Measurements from ENCODE around the gene C1QTNF5. TPM values are rescaled to one million over a fixed set of nuclear protein-coding genes. Genes with fewer than 3 reads are reported as not detected.

Gene C1QTNF5
- total RNA-seq, 4 donors from 2014 or later, result 10.3 to 26.4 (median 11.8) TPM

DNA sequence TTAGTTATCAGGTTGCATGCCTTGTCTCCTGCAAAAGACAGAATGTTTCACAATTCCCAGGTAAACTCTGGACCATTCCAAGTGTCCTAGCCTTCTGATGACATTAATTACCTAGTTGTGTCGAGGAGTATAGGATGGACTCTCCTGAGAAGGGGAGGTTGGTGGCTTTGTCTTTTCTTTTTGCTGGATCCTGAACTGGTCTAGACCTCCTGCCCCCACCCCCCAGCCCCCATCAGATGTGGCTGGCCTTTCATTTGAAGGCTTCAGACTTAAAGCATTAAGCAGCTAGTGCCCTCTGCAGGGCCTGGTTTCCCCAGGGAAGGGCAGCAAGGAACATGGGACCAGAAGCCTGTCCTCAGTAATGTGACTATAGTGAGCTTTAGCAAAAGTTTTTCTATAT, 33.5 kb downstream of the C1QTNF5 start:
- Histone ChIP-seq H3K4me1 (no peaks in the 10 kb centered on the region), H3K9me3 (no peaks in the 10 kb centered on the region), H3K27ac (peak overlapping the region in 2 of 4 donors; percentile 11 to 31), H3K27me3 (no peaks in the 10 kb centered on the region), H3K36me3 (peaks cover 0 to 33% (median 0%) of the 10 kb centered on the region in 3 donors), H3K4me3 (no peak overlapping the region)
- no peak for DNase-seq
- TF ChIP-seq CTCF (IDR thresholded peaks at IDR 0.05) (no peak), POLR2A (IDR thresholded peaks at IDR 0.05) (no peak)

DNA sequence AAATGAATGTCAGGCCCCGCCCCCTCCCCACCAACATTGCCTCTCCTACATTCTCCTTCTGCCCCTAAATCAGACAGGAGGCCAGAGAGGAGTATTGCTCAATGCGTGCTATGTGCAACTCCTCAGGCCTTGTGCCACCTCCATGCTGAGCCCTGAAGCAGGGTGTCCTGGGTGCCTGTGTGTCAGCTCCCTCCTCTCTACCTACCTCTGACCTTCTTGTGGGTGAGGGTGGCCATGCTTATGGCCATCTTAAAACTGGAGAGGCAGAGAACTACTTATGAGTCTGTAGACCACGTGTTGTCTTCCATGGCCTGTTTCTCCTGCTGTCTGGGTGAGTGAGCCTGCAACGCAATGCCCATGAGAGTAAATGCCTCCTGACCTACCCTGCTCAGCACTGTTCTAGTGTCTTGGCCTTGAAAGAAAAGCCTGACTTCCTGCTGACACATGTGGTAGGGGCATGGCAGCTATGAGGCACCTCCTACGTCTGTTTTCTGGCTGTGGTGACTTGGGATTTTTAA, 34.3 kb downstream of the C1QTNF5 start:
- H3K9me3 ChIP-seq, result no peaks in the 10 kb centered on the region
- TF ChIP-seq CTCF (IDR thresholded peaks at IDR 0.05) (no peak), POLR2A (IDR thresholded peaks at IDR 0.05) (no peak)
- DNase-seq, result no peak
- H3K27ac ChIP-seq, result peak overlapping the region in 2 of 4 donors; percentile 41 to 59
- no peaks in the 10 kb centered on the region for H3K27me3 ChIP-seq
- no peak overlapping the region for H3K4me3 ChIP-seq
- H3K4me1 ChIP-seq, result no peaks in the 10 kb centered on the region
- peaks cover 0 to 32% (median 0%) of the 10 kb centered on the region in 3 donors for H3K36me3 ChIP-seq

DNA sequence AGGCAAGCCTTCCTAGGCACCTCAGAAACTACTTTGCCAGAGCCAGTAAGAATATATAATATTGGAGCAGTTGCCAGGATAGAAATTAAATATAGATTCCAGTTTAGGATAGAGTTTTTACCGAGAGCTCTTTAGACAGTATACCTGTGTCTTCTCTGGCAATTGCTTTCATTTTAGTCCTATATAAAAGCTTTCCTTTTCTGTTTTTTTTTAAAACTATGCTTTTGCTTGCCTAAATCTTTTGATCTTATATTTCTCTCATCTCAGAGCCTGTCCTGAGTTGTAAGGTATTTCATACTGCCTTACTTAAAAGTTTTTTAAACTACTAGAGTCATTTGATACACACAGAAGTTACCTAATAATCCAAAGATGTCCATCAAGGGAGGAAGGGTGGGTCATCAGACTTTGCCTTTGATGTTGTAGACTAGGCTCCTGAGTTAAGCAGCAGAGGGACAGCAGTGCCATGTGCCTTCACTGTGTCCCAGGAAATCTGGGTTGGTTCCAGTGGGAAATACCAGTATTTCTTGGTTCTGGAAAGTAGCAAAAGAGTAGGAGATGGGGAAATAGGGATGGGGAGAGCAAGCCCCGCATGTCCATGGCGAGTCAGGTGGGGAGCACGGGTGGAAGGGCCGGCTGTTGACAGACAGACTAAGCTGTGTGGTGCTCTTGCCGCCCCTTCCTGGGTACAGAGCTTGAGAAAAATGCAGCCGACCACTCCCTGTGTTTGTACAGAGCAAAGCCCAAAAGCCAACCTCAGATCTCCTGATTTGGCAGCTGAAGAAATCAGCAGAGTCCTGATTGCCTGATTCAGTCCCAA, 34.9 kb downstream of the C1QTNF5 start:
- Histone ChIP-seq H3K9me3 (no peaks in the 10 kb centered on the region), H3K36me3 (peaks cover 0 to 35% (median 0%) of the 10 kb centered on the region in 3 donors), H3K4me1 (no peaks in the 10 kb centered on the region), H3K27me3 (no peaks in the 10 kb centered on the region), H3K4me3 (no peak overlapping the region), H3K27ac (peak overlapping the region in 2 of 4 donors; percentile 41 to 59)
- DNase-seq, result no peak
- no peak for TF ChIP-seq CTCF (IDR thresholded peaks at IDR 0.05)
- TF ChIP-seq POLR2A (IDR thresholded peaks at IDR 0.05), result no peak

DNA sequence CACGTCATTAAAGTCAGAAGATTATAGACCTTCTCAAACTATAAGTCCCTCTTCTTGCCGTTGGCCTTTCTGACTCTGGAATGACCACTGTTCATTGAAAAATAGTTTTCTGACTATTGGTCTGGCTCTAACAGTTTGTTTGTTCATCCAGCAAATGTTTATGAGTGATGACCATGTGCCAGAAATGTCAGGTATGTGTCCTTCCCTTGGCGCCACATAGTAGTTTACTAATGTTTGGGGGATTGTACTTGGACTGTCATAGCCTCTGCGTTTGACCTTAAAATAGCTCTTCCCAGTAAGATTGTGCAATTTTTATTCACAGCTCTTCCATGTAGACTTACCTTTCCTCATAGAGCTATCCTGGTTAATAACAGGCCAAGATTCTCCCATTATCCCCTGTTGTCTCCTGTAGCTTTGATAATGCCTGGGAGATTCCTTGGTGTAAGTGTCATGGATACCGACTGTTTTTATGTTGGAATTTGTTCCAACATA, 37.4 kb downstream of the C1QTNF5 start:
- no peak overlapping the region for H3K4me3 ChIP-seq
- no peak for TF ChIP-seq POLR2A (IDR thresholded peaks at IDR 0.05)
- TF ChIP-seq CTCF (IDR thresholded peaks at IDR 0.05), result no peak
- H3K9me3 ChIP-seq, result no peaks in the 10 kb centered on the region
- H3K4me1 ChIP-seq, result peaks cover 0 to 8% (median 0%) of the 10 kb centered on the region in 4 donors
- H3K36me3 ChIP-seq, result peaks cover 0 to 56% (median 0%) of the 10 kb centered on the region in 3 donors
- peak overlapping the region in 1 of 4 donors; percentile 4 for H3K27ac ChIP-seq
- no peaks in the 10 kb centered on the region for H3K27me3 ChIP-seq
- DNase-seq, result no peak

DNA sequence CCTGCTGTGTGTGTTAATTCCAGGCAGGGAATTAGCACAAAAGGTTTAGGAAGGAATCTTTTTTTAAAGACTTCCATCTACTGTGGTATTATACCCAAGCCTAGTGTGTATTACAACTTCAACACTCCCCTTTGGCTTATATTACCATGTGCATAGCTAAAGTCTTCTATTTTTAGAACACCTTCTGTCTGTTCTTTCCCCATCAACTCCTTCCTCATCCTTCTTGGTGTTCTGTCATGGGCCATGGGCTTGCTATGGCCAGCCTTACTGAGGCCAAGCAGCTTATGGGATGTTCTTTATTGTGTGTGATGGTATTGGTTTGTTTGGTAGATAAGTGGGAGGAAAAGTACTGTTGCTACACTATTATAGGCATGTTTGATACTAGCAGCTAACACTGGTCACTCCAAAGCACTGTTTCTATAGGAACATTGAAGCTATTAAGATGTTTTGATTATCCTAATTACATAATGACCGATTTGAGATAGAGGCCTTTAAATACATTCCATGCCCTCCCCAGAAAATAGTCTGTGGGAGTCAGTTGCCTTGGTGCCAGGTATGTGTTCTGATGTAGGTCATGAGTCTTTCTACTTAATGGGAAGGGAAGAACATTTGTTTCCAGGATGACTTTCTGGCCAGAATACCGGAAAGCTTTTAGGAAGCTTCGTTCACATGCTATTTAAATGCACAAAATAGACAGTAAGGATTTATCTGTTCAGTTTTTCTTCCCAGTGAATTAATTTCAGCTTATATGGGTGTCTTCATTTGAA, 40.3 kb downstream of the C1QTNF5 start:
- H3K36me3 ChIP-seq, result peaks cover 0 to 70% (median 0%) of the 10 kb centered on the region in 3 donors
- TF ChIP-seq CTCF (IDR thresholded peaks at IDR 0.05) (no peak), POLR2A (IDR thresholded peaks at IDR 0.05) (no peak)
- H3K27ac ChIP-seq, result peak overlapping the region in 1 of 4 donors; percentile 0

More for the DNA sequence above, 40.3 kb downstream of the C1QTNF5 start:
- Histone ChIP-seq H3K4me1 (peaks cover 0 to 8% (median 0%) of the 10 kb centered on the region in 4 donors), H3K27me3 (no peaks in the 10 kb centered on the region), H3K4me3 (no peak overlapping the region), H3K9me3 (no peaks in the 10 kb centered on the region)
- DNase-seq, result no peak
